Gastroesophageal sphincter (tissue), 3 donors: ENCODE results near the gene TMEM154.

Experiments
- POLR2AphosphoS5 ChIP-seq: sonication (generic); formaldehyde crosslinking; IDR thresholded peaks from one replicate; pipeline ENCODE4 v1.6.1; 2017; ENCODE audit warnings: antibody characterized with exemption
- TF ChIP-seq, protein P1 (sequence below), 4 experiments: fragments of 200-600 bp in 2 of 4; fragments of 450-650 bp in 2 of 4; sonication (generic) in 1 of 4; IDR thresholded peaks; one replicate each; pipeline ENCODE4 v1.5.1; 2017 to 2019; ENCODE audit warnings: antibody characterized with exemption in 4 of 4, mild to moderate bottlenecking in 2 of 4, moderate library complexity in 2 of 4

DNA sequence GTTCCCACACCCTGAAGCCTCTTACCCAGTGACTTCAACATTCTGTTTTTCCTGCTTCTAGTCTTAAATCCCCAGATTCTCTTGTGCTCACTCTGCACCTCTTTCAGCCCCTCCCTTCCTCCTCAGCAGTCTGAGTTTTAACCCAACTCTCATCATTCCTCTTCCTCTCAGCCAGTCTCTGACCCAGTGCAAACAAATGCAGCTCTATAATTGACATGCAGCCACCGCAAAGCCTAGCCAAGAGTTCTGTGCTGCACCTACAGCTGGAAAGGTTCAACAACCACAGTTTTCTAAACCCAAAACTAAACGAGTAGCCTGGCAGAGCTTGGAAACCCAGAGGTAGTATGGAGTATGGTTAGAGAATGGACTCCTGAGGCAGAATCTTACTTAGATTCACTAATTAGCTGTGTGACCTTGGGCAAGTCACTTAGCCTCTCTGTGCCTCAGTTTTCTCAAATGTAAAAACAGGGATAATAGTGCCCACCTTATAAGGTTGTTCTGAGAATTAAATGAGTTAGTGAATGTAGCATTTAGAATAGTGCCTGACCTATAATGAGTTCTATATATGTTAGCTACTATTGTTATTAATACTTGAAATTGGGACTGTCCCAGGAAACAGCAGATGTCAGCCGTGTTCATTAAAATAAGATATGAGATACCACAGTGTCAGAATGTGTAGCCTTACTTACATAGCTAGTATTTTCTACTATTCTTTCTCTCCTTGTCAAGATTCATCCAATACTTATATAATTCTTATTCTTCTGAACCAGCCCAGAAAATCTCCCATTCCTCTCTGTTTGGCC is 3.5 kb downstream of the TMEM154 start:
- TF ChIP-seq, protein P1, sequence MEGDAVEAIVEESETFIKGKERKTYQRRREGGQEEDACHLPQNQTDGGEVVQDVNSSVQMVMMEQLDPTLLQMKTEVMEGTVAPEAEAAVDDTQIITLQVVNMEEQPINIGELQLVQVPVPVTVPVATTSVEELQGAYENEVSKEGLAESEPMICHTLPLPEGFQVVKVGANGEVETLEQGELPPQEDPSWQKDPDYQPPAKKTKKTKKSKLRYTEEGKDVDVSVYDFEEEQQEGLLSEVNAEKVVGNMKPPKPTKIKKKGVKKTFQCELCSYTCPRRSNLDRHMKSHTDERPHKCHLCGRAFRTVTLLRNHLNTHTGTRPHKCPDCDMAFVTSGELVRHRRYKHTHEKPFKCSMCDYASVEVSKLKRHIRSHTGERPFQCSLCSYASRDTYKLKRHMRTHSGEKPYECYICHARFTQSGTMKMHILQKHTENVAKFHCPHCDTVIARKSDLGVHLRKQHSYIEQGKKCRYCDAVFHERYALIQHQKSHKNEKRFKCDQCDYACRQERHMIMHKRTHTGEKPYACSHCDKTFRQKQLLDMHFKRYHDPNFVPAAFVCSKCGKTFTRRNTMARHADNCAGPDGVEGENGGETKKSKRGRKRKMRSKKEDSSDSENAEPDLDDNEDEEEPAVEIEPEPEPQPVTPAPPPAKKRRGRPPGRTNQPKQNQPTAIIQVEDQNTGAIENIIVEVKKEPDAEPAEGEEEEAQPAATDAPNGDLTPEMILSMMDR (IDR thresholded peaks at IDR 0.05) = no peak
- no peak for TF ChIP-seq POLR2AphosphoS5
